ENCODE results near the gene RIMBP2.
"Not testable (repeated sequence)": the region's sequence is repeated elsewhere in the genome, so short reads cannot be mapped to it uniquely, and the experiment has no call there.

RIMBP2 gene, protein sequence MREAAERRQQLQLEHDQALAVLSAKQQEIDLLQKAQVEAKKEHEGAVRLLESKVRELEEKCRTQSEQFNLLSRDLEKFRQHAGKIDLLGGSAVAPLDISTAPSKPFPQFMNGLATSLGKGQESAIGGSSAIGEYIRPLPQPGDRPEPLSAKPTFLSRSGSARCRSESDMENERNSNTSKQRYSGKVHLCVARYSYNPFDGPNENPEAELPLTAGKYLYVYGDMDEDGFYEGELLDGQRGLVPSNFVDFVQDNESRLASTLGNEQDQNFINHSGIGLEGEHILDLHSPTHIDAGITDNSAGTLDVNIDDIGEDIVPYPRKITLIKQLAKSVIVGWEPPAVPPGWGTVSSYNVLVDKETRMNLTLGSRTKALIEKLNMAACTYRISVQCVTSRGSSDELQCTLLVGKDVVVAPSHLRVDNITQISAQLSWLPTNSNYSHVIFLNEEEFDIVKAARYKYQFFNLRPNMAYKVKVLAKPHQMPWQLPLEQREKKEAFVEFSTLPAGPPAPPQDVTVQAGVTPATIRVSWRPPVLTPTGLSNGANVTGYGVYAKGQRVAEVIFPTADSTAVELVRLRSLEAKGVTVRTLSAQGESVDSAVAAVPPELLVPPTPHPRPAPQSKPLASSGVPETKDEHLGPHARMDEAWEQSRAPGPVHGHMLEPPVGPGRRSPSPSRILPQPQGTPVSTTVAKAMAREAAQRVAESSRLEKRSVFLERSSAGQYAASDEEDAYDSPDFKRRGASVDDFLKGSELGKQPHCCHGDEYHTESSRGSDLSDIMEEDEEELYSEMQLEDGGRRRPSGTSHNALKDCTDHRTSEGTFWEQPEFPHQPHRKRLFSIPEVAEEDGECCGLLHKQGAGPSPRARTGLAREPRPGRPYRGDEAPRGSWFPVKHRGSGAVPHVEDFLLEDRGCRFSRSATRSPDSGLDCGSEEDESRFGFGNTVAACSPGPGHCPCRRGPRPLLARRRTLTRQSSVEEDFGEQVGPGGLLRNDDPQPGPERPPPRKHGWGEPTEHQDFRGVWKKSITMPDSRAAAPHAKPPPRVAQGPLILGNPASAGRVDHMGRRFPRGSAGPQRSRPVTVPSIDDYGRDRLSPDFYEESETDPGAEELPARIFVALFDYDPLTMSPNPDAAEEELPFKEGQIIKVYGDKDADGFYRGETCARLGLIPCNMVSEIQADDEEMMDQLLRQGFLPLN (N-terminal part only)
- 0 to 0.05 reads per million in 2 donors for total RNA-seq

DNA sequence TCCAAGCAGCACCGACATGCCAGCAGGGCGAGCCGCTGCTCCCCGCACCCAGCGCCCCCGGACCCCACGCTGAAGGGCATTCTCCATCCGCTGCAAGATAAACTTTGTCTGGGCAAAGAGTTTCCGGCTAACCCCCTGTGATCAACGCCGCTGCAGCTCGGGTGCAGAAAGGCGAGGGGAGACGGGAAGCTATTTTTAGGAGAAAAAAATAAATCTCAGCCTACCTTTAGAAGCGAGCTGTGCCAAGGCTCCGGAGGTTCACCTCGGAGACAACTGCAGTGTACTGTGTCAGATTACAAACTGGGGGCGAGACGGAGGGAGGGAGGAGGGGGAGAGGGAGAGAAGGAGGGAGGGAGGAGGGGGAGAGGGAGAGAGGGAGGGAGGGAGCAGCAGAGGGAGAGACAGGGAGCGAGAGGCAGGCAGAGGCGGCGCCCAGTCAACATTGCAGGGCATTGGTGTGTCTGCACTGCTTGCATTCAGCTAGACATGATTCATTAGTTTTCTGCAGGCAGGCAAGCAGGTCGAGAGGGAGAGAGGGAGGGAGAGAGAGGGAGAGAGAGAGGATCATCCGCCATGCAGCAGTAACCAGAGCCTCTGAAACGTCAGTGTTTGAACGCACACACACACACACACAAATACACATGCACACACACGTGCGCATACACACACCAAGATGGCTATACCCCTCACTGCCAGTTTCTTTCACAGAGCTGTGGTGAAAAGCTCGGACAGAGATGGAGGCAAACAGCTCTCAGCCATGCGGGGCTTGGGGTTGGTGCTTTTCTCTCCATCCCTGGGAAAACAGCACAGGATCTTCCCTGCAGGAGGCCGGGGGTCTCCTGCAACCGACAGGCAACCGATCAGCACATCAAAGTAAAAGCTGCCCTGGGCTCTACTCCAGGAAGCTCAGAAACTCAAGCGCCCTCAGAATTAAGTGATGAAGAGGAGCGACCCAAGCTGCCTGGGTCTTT, at the start of gene RIMBP2:
Gene RIMBP2, minus strand, starts transcription at position 302 of the 971 bp plus-strand sequence. CDS start 237,286 bp downstream, outside the sequence.
- DNase-seq: no peak

DNA sequence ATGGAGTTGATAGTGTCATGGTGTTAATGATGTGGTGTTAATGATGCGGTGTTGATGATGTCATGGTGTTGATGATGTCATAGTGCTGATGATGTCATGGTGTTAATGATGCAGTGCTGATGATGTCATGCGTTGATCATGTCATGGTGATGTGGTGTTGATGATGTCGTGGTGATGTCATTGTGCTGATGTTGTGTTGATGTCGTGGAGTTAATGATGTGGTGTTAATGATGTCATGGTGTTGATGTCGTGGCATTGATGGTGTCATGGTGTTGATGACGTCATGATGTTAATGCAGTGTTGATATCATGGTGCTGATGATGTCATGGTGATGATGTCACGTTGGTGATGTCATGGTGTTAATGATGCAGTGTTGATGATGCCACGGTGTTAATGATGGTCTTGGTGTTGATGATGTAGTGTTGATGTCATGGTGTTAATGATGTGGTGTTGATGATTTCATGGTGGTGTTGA, 49.1 kb upstream of the RIMBP2 start:
- DNase-seq: no peak

DNA sequence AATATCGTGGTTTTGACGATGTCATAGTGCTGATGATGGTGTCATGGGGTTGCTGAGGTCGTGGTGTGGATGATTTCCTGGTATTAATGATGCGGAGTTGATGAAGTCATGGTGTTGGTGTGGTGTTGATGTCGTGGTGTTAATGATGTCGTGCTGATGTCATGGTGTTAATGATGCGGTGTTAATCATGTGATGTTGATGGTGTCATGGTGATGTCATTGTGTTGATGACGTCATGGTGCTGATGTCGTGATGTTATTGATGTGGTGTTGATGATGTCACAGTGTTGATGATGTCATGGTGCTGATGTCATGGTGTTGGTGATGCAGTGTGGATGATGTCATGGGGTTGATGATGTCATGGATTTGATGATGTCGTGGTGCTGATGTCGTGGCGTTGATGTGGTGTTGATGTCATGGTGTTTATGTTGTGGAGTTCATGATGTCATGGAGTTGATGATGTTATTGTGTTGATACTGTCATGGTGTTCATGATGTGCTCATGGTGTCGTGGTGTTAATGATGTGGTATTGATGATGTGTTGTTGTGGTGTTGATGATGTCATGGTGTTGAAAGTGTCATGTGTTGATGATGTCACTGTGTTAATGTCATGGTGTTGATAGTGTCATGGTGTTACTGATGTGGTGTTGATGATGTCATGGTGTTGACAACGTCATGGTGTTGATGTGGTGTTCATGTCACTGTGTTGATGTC, 48.5 kb upstream of the RIMBP2 start:
- no peak for DNase-seq

DNA sequence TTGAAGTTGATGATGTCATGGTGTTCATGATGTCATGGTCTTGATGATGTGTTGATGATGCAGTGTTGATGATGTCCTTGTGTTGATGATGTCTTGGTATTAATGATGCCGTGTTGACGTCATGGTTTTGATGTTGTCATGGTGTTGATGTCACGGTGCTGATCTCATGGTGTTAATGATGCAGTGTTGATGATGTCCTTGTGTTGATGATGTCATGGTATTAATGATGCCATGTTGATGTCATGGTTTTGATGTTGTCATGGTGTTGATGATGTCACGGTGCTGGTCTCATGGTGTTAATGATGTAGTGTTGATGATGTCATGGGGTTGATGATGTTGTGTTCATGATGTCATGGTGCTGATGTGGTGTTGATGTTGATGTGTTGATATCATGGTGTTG, 48.0 kb upstream of the RIMBP2 start:
- no peak for DNase-seq

DNA sequence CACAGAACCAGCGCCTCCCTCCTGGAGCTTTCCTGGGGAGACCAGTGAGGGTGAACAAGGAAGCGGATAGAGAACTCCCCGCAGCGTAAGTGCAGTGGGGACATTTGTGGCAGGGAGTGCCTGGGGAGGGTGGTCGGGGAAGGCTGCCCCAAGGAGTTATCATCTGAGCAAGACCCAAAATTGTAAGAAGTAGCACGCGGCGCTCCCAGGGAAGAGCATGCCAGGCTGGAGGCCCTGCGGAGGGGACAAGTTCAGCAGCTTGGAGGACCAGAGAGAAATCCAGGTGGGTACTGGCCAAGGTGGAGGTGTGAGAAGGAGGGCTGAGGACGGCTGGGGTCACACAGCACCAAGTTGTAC, 46.2 kb upstream of the RIMBP2 start:
- no peak for DNase-seq

DNA sequence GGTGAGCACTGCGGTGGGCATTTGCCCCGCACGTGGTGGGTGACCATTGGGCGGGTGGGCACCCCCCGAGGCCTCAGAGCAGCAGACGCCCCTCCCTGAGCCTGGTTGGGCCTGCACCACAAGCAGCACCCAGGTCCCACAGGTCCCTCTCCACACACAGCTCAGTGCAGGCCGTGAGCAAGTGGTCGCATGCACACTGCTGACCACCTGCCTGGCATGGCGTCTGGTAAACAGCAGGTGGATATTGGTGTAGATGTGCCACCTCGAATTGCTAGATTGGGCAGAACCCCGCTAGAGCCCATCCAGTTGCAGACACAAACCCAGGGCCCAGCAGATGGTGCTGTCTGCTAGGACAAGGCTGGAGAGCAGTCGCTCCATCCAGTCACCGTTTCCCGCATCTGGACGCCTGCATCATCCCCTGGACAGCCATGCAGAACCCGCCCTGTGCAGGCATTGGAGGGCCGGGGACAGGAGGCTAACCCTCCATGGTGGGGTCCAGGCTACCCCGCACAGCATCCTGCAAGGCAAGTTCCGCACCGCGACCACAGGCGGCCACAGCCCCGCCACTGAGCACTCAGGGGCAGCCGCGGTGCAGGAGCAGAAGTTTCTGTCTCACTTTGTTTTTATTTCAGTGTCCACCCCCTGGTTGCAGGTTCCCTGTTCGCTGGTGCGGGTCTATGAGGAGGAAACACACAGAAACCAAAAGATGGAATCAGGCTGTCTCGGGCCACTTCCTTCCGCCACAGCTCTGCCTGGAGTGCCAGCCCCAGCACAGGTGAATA, 45.6 kb upstream of the RIMBP2 start:
- DNase-seq: no peak

DNA sequence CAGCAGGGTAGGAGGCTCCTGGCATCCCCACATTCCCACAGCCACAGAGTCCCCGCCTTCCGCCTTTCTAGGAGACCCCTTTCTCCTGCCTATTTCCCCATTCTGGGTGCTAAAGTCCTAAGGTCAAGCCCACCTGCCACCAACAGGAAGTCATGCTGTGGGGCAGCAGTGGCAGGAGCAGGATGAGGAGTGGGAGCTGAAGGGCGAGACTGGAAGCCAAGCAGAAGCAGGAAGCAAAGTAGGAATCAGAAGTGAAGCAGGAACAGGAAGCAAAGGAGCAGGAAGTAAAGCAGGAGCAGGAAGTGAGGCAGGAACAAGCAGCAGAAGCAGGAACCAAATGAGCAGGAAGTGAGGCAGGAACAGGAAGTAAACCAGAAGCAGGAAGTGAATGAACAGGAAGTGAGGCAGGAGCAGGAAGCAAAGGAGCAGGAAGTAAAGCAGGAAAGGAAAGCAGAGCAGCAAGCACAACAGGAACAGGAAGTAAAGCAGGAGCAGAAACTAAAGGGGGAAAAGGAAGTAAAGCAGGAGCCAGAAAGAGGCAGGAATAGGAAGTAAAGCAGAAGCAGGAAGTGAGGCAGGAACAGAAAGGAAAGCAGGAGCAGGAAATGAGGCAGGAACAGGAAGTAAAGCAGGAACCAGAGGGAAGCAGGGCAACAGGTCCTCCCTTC, 38.3 kb upstream of the RIMBP2 start:
- DNase-seq: no peak

DNA sequence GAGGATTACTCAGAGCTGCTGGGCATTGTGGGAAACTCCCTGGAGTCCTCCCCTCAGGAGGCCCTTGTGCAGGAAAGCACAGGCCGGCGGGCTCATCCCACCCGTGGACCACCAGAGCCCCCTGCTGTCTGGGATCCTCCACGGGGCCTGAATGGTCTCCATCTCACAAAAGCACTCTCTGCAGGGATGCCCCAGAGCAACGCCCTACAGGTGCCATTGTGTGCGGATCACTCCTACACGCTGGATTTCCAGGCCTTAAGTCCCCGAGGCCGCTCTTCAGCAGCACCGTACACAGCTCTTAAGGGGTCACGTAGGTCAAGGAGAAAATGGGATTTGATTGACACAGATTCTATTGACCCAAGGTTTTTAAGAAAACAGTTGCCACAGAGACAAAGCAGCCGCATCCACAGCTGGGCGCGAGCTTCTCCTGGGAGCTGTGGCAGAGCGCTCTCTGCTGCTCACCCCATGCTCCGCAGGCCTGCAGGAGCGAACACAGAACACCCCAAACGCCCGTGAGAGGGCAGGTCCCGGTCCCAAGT, 36.7 kb upstream of the RIMBP2 start:
- DNase-seq: no peak

DNA sequence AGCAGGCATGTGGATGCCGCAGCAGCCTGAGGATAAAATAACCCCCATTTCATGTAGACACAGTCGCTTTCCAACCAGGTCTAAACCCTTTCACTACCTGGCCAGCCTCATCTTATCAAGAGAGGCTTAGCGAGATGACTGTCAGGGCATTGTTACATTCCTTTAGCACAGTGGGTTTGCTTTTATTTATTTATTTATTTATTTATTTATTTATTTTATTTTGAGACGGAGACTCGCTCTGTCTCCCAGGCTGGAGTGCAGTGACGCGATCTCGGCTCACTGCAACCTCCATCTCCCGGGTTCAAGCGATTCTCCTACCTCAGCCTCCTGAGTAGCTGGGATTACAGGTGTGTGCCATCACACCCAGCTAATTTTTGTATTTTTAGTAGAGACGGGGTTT, 35.9 kb upstream of the RIMBP2 start:
- DNase-seq: not testable (repeated sequence)

DNA sequence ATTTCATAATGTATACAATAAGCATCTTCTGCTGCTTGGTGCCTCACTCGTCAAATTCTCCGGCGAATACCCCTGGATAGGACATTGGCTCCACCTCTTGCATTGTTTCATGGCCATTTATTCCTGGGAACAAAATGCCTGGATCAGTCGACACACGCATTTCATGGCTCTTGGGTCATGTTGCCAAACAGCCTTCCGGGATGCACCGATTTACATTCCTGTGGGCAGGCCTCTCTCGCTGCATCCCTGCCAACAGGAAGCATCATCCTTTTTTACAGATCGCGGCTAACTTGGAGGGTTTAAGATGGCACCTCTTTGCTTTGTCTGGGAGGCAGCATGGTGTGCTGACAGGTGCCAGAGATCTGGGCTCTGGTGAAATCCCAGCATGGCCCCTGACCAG, 32.7 kb upstream of the RIMBP2 start:
- DNase-seq: no peak

DNA sequence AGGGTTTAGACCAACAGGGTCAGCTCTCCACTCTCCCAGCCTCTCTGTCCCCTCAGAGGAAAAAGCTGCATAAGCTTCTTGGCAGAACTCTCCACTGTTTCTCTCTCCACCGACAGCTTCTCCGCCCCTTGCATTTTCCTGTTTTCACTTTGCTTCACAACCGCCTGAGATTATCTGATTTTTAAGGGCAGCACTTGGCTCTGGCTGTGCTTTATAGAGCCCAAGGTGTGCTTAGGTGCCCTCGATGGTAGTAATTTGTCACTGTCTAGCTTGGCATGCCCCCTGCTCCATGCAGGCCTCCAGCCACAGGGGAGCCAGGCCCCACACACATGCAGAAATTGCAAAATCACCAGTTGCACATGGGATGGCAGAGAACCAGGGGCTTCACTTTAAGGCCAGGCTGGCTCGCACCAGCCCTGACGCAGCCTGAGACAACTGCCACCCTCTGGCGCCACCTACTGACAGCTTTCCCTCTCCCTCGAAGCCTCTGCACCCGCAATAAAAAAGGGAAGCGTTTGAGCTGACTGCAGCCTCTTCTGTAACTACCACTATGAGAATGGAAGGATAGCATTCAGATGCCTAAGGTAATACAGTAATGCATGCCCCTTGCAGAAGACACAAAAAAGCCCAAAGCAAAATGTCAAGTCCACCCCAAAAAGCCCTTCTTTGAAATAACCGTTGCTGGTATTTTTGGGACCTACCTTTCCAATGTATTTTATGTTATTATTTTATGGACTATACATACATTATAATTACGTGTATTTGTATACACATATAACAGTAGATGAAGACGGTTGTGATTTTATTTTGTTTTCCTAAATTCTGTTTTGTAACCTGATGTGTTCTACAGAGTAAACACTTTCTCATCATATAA, 32.0 kb upstream of the RIMBP2 start:
- DNase-seq: no peak

DNA sequence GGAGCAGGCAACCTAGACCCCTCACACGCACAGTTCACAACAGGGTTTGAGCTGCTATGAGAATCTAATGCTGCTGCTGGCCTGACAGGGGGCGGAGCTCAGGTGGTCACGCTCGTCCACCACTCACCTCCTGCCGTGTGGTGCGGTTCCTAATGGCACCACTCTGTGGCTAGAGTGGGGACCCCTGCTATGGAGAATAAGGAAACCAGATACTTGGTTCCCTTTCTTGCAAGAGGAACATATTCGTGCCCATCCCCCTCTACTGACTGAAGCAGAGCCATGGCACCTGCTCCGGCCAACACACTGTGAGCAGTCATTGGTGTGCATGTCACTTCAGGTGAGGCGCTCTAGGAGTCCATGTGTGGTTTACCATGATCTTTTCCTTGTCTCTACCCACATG, 30.4 kb upstream of the RIMBP2 start:
- DNase-seq: no peak

DNA sequence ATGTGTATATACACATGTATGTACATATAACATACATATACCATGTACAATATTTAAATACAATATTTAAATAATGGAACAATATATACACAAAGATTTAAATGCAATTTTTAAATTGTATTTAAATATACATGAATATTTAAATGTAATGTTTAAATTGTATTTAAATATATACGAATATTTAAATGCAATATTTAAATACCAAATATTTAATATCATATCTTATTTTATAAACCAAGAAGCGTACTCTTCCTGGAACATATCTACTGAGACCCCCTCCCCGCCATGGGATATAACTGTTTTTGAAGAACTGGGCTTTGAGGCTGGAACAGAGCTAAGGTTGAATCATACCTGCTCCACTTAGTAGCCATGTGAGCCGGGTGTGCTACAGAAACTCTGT, 29.8 kb upstream of the RIMBP2 start:
- no peak for DNase-seq

DNA sequence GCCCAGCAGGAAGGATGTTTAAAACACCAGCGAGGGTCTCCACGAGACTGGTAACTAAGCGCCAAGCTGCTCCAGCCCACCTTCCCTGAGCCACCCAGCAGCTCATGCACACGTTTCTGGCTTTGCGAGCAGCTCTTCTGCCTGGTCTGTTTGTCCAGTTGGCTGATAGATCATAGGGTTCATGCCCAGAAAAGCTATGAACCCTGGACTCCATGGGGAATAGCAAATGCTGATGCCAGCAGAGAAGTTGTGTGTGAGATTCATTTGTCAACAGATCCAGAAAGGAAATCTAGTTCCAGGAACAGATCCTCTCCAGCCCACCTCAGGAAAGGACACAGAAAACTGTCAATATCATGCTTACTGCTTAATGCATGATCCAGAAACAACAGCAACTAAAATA, 28.2 kb upstream of the RIMBP2 start:
- no peak for DNase-seq

DNA sequence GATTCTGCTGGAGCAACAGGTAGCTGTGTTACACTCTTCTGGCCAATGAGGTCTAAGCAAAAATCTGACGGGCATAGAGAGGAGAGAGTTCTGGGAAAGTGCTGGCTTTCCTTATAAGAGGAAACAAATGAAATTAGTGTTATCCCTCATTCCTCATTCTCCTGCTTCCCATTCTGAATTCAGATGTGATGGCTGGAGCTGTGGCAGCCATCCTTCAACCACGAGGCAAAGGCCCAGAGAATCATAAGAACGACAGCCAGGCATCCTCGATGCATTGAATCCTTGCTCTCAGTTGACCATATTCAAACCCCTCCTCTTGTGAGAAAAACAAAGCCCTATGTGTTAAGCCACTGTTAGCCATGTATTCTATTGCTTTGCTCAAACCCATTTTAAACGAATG, 27.5 kb upstream of the RIMBP2 start:
- DNase-seq: no peak

DNA sequence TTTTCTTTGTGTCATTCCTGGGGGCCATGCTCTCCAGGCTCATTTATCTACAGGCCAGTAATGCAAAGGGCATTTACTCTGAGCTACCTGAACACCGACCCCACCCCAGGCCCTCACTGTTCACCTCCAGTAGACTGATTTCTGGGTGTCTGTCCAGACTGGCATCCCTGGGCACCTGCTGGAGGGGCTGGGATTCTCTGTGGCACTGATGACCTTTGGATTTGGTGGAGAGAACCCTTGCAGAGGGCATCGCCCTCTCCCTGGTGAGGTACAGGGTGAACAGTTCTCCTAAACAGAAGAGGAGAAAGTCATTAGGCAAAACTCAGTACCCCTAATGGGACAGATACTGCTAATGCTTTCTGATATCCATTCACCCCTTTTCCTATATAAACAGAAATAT, 27.1 kb upstream of the RIMBP2 start:
- DNase-seq: no peak

DNA sequence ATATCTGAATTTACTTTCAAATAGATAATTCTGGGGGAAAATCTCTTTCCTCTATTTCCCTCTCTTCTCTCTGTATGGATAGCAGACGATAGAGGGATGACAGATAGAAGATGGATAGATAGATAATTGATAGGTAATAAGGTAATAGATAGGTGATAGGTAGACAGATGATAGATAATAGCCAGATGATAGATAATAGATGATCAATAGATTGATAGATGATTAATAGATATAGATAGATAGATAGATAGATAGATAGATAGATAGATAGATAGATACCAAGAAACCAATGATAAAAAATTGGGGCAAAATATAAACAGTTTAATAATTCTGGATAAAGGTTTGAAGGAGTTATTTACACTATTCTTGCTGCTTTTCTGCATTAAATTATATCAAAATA, 26.6 kb upstream of the RIMBP2 start:
- no peak for DNase-seq

DNA sequence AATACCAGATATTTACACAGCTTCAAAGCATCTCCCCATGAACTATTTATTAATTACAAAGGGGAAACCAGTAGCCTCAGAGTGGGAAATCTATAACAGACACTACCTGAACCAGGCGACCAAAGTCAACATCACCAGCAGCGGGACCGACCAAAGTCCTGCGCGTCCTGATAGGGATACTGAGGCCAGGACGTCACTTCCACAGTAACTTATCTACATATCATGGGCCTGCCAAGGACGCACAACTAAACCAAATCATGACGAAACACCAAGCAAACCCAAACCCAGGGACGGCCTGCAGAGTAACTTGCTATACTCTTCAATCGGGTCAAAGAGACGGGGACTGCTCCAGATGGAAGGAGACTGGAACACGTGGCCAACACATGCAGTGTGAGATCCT, 26.0 kb upstream of the RIMBP2 start:
- DNase-seq: no peak

DNA sequence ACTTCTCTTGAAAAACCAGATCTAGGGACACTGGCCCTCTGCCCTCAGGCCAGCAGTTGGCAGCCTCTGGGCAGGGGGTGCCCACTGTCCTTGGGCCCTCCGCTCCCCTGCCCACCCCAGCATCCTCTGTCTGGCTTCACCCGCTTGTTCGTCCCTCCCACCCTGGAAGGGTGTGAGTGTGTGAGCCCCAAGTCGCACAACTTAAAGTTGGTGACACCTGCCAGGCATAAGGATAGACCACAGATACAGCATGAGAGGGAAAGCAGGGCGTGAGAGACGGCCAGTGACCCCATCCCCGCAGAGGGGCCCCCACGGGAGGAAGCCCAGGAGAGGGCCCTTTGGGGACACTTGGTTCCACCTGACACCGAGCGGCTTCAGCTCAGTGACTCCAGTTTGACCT, 23.5 kb upstream of the RIMBP2 start:
- DNase-seq: no peak

All from activated gamma-delta T cell (primary cell).